A673 (cell line): Measurements from ENCODE around the gene UBXN6. TPM values are rescaled to one million over a fixed set of nuclear protein-coding genes. Genes with fewer than 3 reads are reported as not detected.

Experiments used
- BruUV-seq: library from RNA; stranded (reverse); fragments of 400-500 nt; replicated peaks from 2 replicates; lab custom pipeline; 2021; lab: Mats Ljungman, UMichigan
- CTCF ChIA-PET: fragments of 300-600 bp; sonication (Branson Sonifier 250); formaldehyde crosslinking; loops from one replicate; lab custom pipeline; 2022; ENCODE audit warnings: antibody characterized with exemption; lab: Charles Lee
- POLR2A ChIA-PET: fragments of 300-600 bp; sonication (Branson Sonifier 250); formaldehyde crosslinking; loops from one replicate; lab custom pipeline; 2022; ENCODE audit warnings: antibody characterized with exemption; ENCODE audit not compliant: low non-redundant PET; lab: Charles Lee
- DNase-seq: peaks from one replicate; pipeline ENCODE4 v3.0.0-alpha.2; 2015; ENCODE audit warnings: low spot score
- H3K27ac ChIP-seq: fragments of 200-600 bp; sonication (generic); 2 replicates; pipeline ENCODE4 v1.5.1; 2016; ENCODE audit warnings: mixed run types, low read depth, mild to moderate bottlenecking, mixed read lengths, antibody characterized with exemption, low read length; ENCODE audit not compliant: poor library complexity, severe bottlenecking
- H3K27me3 ChIP-seq: fragments of 200-600 bp; sonication (generic); replicated peaks from 2 replicates; pipeline ENCODE4 v1.6.1; 2017; ENCODE audit warnings: mixed run types, low read depth, mild to moderate bottlenecking, mixed read lengths, antibody characterized with exemption, low read length; ENCODE audit not compliant: insufficient read depth, poor library complexity
- H3K36me3 ChIP-seq: fragments of 200-600 bp; sonication (generic); 2 replicates; pipeline ENCODE4 v1.6.1; 2016; ENCODE audit warnings: mixed run types, mild to moderate bottlenecking, mixed read lengths, antibody characterized with exemption, low read length; ENCODE audit not compliant: insufficient read depth, poor library complexity, severe bottlenecking
- H3K4me1 ChIP-seq: fragments of 200-600 bp; sonication (generic); 2 replicates; pipeline ENCODE4 v1.6.1; 2017; ENCODE audit warnings: mixed run types, mild to moderate bottlenecking, mixed read lengths, antibody characterized with exemption, low read length; ENCODE audit not compliant: insufficient read depth, poor library complexity, severe bottlenecking
- H3K4me3 ChIP-seq: fragments of 200-600 bp; sonication (generic); 2 replicates; pipeline ENCODE4 v1.5.1; 2016; ENCODE audit warnings: low read depth, mixed run types, mild to moderate bottlenecking, mixed read lengths, low read length; ENCODE audit not compliant: poor library complexity, severe bottlenecking
- H3K9me3 ChIP-seq: fragments of 200-600 bp; sonication (generic); 2 replicates; pipeline ENCODE4 v1.6.1; 2016; ENCODE audit warnings: mixed run types, low read depth, mild to moderate bottlenecking, mixed read lengths, antibody characterized with exemption, low read length; ENCODE audit not compliant: poor library complexity, severe bottlenecking
- EZH2 ChIP-seq: fragments of 200-600 bp; sonication (generic); IDR thresholded peaks from 2 replicates; pipeline ENCODE4 v1.6.1; 2017; ENCODE audit warnings: borderline replicate concordance, low read depth, mild to moderate bottlenecking, mixed read lengths, antibody characterized with exemption, low read length; ENCODE audit not compliant: poor library complexity, severe bottlenecking
- intact Hi-C: fragments of 100-400 bp; cut with micrococcal nuclease; formaldehyde crosslinking; loops from one replicate; pipeline ENCODE4 v1.10.0; 2022; ENCODE audit not compliant: unreplicated experiment
- total RNA-seq: library from RNA; stranded (reverse); gene quantifications from 2 replicates; pipeline ENCODE4 v1.2.3, GENCODE V29; 2021
- TF ChIP-seq, protein P1 (sequence below): fragments of 300-800, 200-600 bp; sonication (generic); conservative IDR thresholded peaks from 2 replicates; pipeline ENCODE4 v1.5.1; 2017; ENCODE audit warnings: low read depth, mild to moderate bottlenecking, antibody characterized with exemption, low read length, moderate library complexity, mixed read lengths

Gene UBXN6
- total RNA-seq, 1 experiment from 2014 or later, result 49.1 TPM

DNA sequence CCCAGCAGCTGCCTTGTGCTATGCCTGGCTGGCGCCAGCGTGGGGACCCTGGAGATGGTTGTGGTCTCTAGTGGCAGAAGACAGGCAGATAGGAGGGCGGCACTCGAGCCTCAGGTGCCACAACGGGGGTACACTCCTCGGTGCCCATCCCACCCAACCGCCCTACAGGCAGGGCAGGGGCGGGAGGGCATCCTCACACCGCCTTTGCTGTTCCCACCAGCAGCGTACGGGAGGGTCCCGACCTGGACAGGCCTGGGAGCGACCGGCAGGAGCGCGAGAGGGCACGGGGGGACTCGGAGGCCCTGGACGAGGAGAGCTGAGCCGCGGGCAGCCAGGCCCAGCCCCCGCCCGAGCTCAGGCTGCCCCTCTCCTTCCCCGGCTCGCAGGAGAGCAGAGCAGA, 44.1 kb upstream of the UBXN6 start:
- POLR2A ChIA-PET, result no interaction called here
- BruUV-seq, result no TSS peak
- no peak for DNase-seq
- intact Hi-C loops, result no loop called here
- CTCF ChIA-PET, result no interaction called here
- Histone ChIP-seq H3K36me3 (peaks cover 14% of the 10 kb centered on the region), H3K27me3 (no peaks in the 10 kb centered on the region), H3K4me3 (no peak overlapping the region), H3K4me1 (no peaks in the 10 kb centered on the region), H3K9me3 (no peaks in the 10 kb centered on the region), H3K27ac (no peak overlapping the region)
- TF ChIP-seq, protein P1, sequence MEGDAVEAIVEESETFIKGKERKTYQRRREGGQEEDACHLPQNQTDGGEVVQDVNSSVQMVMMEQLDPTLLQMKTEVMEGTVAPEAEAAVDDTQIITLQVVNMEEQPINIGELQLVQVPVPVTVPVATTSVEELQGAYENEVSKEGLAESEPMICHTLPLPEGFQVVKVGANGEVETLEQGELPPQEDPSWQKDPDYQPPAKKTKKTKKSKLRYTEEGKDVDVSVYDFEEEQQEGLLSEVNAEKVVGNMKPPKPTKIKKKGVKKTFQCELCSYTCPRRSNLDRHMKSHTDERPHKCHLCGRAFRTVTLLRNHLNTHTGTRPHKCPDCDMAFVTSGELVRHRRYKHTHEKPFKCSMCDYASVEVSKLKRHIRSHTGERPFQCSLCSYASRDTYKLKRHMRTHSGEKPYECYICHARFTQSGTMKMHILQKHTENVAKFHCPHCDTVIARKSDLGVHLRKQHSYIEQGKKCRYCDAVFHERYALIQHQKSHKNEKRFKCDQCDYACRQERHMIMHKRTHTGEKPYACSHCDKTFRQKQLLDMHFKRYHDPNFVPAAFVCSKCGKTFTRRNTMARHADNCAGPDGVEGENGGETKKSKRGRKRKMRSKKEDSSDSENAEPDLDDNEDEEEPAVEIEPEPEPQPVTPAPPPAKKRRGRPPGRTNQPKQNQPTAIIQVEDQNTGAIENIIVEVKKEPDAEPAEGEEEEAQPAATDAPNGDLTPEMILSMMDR, result no peak
- no peak for TF ChIP-seq EZH2

DNA sequence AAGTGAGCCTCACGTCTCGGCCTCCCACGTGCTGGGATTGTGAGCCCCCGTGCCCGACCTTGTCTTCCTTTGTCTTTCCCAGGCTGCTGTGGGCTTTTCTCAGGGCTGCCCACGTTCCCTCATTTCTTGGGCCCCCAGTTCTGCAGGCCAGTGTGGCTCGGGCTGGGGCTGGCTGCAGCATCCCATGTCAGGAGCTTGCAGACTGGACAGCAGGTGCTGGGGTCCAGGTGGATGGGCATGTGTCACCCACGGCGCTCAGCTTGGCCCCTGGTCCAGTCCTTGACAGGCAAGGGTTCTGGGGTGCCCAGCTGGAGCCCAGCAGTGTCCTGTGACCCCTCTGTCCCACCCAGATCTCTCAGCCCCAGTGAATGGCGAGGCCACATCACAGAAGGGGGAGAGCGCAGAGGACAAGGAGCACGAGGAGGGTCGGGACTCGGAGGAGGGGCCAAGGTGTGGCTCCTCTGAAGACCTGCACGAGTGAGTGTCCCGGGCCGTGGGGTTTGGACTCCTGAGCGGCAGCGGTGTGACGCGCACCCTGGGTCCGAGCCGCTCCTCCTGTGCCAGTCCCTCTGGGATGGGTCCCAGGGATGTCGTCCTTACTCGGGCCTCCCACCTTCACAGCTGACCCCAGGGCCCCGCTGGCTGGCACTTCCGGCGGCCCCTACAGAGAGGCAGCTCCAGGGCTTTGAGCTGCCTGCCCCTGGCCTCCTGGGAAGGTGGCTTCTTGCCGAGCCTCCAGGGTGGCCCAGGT, 43.4 kb upstream of the UBXN6 start:
- peaks cover 18% of the 10 kb centered on the region for H3K36me3 ChIP-seq
- no peak overlapping the region for H3K27ac ChIP-seq
- ChIA-PET POLR2A (no interaction called here), CTCF (no interaction called here)
- H3K27me3 ChIP-seq, result no peaks in the 10 kb centered on the region
- intact Hi-C loops, result no loop called here
- H3K4me3 ChIP-seq, result no peak overlapping the region
- no peak for DNase-seq
- TF ChIP-seq, protein P1, result no peak
- no peak for TF ChIP-seq EZH2
- no peaks in the 10 kb centered on the region for H3K4me1 ChIP-seq
- no TSS peak for BruUV-seq
- no peaks in the 10 kb centered on the region for H3K9me3 ChIP-seq

DNA sequence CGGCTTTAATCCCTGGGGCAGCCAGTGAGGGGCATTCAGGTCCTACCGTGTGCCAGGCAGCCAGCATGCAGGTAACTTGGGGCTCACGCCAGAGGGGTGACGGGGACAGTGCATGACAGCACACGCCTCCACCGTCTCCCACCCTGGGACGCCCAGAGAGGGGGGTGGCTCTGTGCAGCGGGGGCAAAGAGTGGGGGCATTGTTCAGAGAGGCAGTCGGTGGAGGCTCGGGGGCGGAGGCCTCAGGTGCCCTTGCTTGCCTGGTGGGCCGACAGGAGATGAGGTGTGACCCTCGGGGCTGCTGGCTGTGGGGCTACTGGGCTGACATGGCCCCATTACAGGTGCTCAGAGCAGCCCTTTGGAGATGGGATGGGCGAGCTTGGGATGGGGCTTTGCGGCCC, 42.3 kb upstream of the UBXN6 start:
- H3K4me1 ChIP-seq, result no peaks in the 10 kb centered on the region
- H3K27ac ChIP-seq, result no peak overlapping the region
- no peaks in the 10 kb centered on the region for H3K27me3 ChIP-seq
- CTCF ChIA-PET, result no interaction called here
- intact Hi-C loops, result no loop called here
- TF ChIP-seq, protein P1, result no peak
- no peak for TF ChIP-seq EZH2
- peaks cover 19% of the 10 kb centered on the region for H3K36me3 ChIP-seq
- POLR2A ChIA-PET, result interaction anchor here (0.7 kb wide), 1 partner anchor 83 kb away, joined by 4 read pairs; no protein-coding TSS in a partner anchor
- no peak for DNase-seq
- H3K9me3 ChIP-seq, result no peaks in the 10 kb centered on the region
- H3K4me3 ChIP-seq, result no peak overlapping the region
- no TSS peak for BruUV-seq
